Measurements from ENCODE around the gene PCBP3. TPM values are rescaled to one million over a fixed set of nuclear protein-coding genes. Genes with fewer than 3 reads are reported as not detected.
A peak's percentile ranks its signal among the peaks of the same experiment; 100 is the strongest.

PCBP3 gene
- total RNA-seq, 1 experiment from 2014 or later: 15.2 TPM

GRCh38 chr21:45979141-45979631 is 335.7 kb downstream of the PCBP3 start:
- H3K36me3 ChIP-seq: peaks cover 15% of the 10 kb centered on the region
- no peaks in the 10 kb centered on the region for H3K27me3 ChIP-seq (replicated peaks)
- no peak overlapping the region for H3K27ac ChIP-seq
- DNase-seq (ENCODE audit: low read depth in 1 of 2, low spot score in 2 of 2): peak in 1 of 2 experiments; percentile 40
- no peaks in the 10 kb centered on the region for H3K9me3 ChIP-seq (replicated peaks)
- H3K4me3 ChIP-seq: no peak overlapping the region
- peaks cover 55% of the 10 kb centered on the region for H3K4me1 ChIP-seq (replicated peaks)

- DNase-seq (ENCODE audit: low read depth in 1 of 2, low spot score in 2 of 2): no peak
- Histone ChIP-seq H3K27me3 (replicated peaks) (no peaks in the 10 kb centered on the region), H3K36me3 (peaks cover 20% of the 10 kb centered on the region), H3K4me1 (replicated peaks) (peaks cover 50% of the 10 kb centered on the region), H3K27ac (no peak overlapping the region), H3K9me3 (replicated peaks) (no peaks in the 10 kb centered on the region), H3K4me3 (no peak overlapping the region)
Observed at GRCh38 chr21:45979651-45980050, 336.1 kb downstream of the PCBP3 start.

GRCh38 chr21:45980271-45980670 is 336.7 kb downstream of the PCBP3 start:
- no peak for DNase-seq (ENCODE audit: low read depth in 1 of 2, low spot score in 2 of 2)
- Histone ChIP-seq H3K27ac (no peak overlapping the region), H3K4me1 (replicated peaks) (peaks cover 44% of the 10 kb centered on the region), H3K36me3 (peaks cover 26% of the 10 kb centered on the region), H3K9me3 (replicated peaks) (no peaks in the 10 kb centered on the region), H3K4me3 (no peak overlapping the region), H3K27me3 (replicated peaks) (no peaks in the 10 kb centered on the region)

- peak overlapping the region; percentile 66 for H3K27ac ChIP-seq
- H3K4me3 ChIP-seq: peak overlapping the region; percentile 35
- peaks cover 30% of the 10 kb centered on the region for H3K36me3 ChIP-seq
- peaks cover 40% of the 10 kb centered on the region for H3K4me1 ChIP-seq (replicated peaks)
- no peaks in the 10 kb centered on the region for H3K9me3 ChIP-seq (replicated peaks)
- DNase-seq (ENCODE audit: low read depth in 1 of 2, low spot score in 2 of 2): no peak
- no peaks in the 10 kb centered on the region for H3K27me3 ChIP-seq (replicated peaks)
Observed at GRCh38 chr21:45980697-45981096, 337.2 kb downstream of the PCBP3 start.

GRCh38 chr21:45981151-45982091 is 337.9 kb downstream of the PCBP3 start, which contains the start of gene COL6A1:
Gene COL6A1 (plus strand): TSS chr21:45981770. CDS start chr21:45981851, 81 bp downstream.
- H3K4me1 ChIP-seq (replicated peaks): peaks cover 40% of the 10 kb centered on the region
- H3K27ac ChIP-seq: peak within 1 kb of the TSS; percentile 66
- peak; percentile 89 for DNase-seq (ENCODE audit: low read depth in 1 of 2, low spot score in 2 of 2)
- peaks cover 37% of the 10 kb centered on the region for H3K36me3 ChIP-seq
- H3K27me3 ChIP-seq (replicated peaks): no peaks in the 10 kb centered on the region
- no peaks in the 10 kb centered on the region for H3K9me3 ChIP-seq (replicated peaks)
- H3K4me3 ChIP-seq: peak within 1 kb of the TSS; percentile 60

GRCh38 chr21:45982092-45982757 is 338.7 kb downstream of the PCBP3 start:
- no peak overlapping the region for H3K27ac ChIP-seq
- peaks cover 40% of the 10 kb centered on the region for H3K4me1 ChIP-seq (replicated peaks)
- no peaks in the 10 kb centered on the region for H3K27me3 ChIP-seq (replicated peaks)
- H3K9me3 ChIP-seq (replicated peaks): no peaks in the 10 kb centered on the region
- peak overlapping the region; percentile 60 for H3K4me3 ChIP-seq
- H3K36me3 ChIP-seq: peaks cover 45% of the 10 kb centered on the region
- DNase-seq (ENCODE audit: low read depth in 1 of 2, low spot score in 2 of 2): peak in 1 of 2 experiments; percentile 36

GRCh38 chr21:45982758-45983648 is 339.5 kb downstream of the PCBP3 start:
- H3K36me3 ChIP-seq: peaks cover 48% of the 10 kb centered on the region
- no peak overlapping the region for H3K27ac ChIP-seq
- no peaks in the 10 kb centered on the region for H3K9me3 ChIP-seq (replicated peaks)
- DNase-seq (ENCODE audit: low read depth in 1 of 2, low spot score in 2 of 2): no peak
- H3K27me3 ChIP-seq (replicated peaks): no peaks in the 10 kb centered on the region
- peaks cover 37% of the 10 kb centered on the region for H3K4me1 ChIP-seq (replicated peaks)
- H3K4me3 ChIP-seq: peak overlapping the region; percentile 60

- DNase-seq (ENCODE audit: low read depth in 1 of 2, low spot score in 2 of 2): no peak
- no peak overlapping the region for H3K27ac ChIP-seq
- H3K9me3 ChIP-seq (replicated peaks): no peaks in the 10 kb centered on the region
- no peak overlapping the region for H3K4me3 ChIP-seq
- H3K36me3 ChIP-seq: peaks cover 48% of the 10 kb centered on the region
- peaks cover 32% of the 10 kb centered on the region for H3K4me1 ChIP-seq (replicated peaks)
- H3K27me3 ChIP-seq (replicated peaks): no peaks in the 10 kb centered on the region
Observed at GRCh38 chr21:45983649-45983965, 340.1 kb downstream of the PCBP3 start.

GRCh38 chr21:45983981-45984551 is 340.5 kb downstream of the PCBP3 start:
- Histone ChIP-seq H3K4me1 (replicated peaks) (peaks cover 28% of the 10 kb centered on the region), H3K27ac (no peak overlapping the region), H3K36me3 (peaks cover 51% of the 10 kb centered on the region), H3K27me3 (replicated peaks) (no peaks in the 10 kb centered on the region), H3K4me3 (no peak overlapping the region), H3K9me3 (replicated peaks) (no peaks in the 10 kb centered on the region)
- no peak for DNase-seq (ENCODE audit: low read depth in 1 of 2, low spot score in 2 of 2)

GRCh38 chr21:45984584-45985095 is 341.1 kb downstream of the PCBP3 start:
- H3K4me1 ChIP-seq (replicated peaks): peaks cover 24% of the 10 kb centered on the region
- no peak for DNase-seq (ENCODE audit: low read depth in 1 of 2, low spot score in 2 of 2)
- H3K27me3 ChIP-seq (replicated peaks): no peaks in the 10 kb centered on the region
- H3K9me3 ChIP-seq (replicated peaks): no peaks in the 10 kb centered on the region
- H3K27ac ChIP-seq: no peak overlapping the region
- no peak overlapping the region for H3K4me3 ChIP-seq
- peaks cover 54% of the 10 kb centered on the region for H3K36me3 ChIP-seq

GRCh38 chr21:45985471-45986315 is 342.2 kb downstream of the PCBP3 start:
- peaks cover 24% of the 10 kb centered on the region for H3K4me1 ChIP-seq (replicated peaks)
- H3K27me3 ChIP-seq (replicated peaks): no peaks in the 10 kb centered on the region
- no peaks in the 10 kb centered on the region for H3K9me3 ChIP-seq (replicated peaks)
- no peak overlapping the region for H3K4me3 ChIP-seq
- peaks cover 58% of the 10 kb centered on the region for H3K36me3 ChIP-seq
- no peak overlapping the region for H3K27ac ChIP-seq
- DNase-seq (ENCODE audit: low read depth in 1 of 2, low spot score in 2 of 2): no peak

- Histone ChIP-seq H3K36me3 (peaks cover 63% of the 10 kb centered on the region), H3K9me3 (replicated peaks) (no peaks in the 10 kb centered on the region), H3K27ac (no peak overlapping the region), H3K4me1 (replicated peaks) (peaks cover 18% of the 10 kb centered on the region), H3K4me3 (no peak overlapping the region), H3K27me3 (replicated peaks) (no peaks in the 10 kb centered on the region)
- DNase-seq (ENCODE audit: low read depth in 1 of 2, low spot score in 2 of 2): no peak
Observed at GRCh38 chr21:45986316-45987051, 343.0 kb downstream of the PCBP3 start.

Data from SJSA1 (cell line).